Activated gamma-delta T cell treated with Interleukin-2 at 50 U/mL for 16 hours (primary cell): ENCODE results near the gene NDUFC2.

Experiments
- DNase-seq: peaks from one replicate; pipeline ENCODE4 v3.0.0-alpha.2; 2020

NDUFC2 gene

GRCh38 chr11:78025378-78025777 lies 54.3 kb downstream of the NDUFC2 start:
- DNase-seq, result no peak

- no peak for DNase-seq
Measured at GRCh38 chr11:78023426-78023825, 56.2 kb downstream of the NDUFC2 start.

GRCh38 chr11:78022397-78023396 lies 57.0 kb downstream of the NDUFC2 start, which contains the start of gene KCTD14:
TSS of gene KCTD14 (minus strand) at chr11:78023276. CDS start at chr11:78023249, 27 bp downstream.
- no peak for DNase-seq

- no peak for DNase-seq
Measured at GRCh38 chr11:78021611-78022010, 58.1 kb downstream of the NDUFC2 start.

GRCh38 chr11:78020246-78020645 lies 59.4 kb downstream of the NDUFC2 start:
- DNase-seq, result no peak

- DNase-seq, result no peak
Measured at GRCh38 chr11:78019808-78020207, 59.9 kb downstream of the NDUFC2 start.
